Right ventricle myocardium superior (tissue), 1 donor: ENCODE measurements around the gene WDFY4. TPM values are rescaled to one million over a fixed set of nuclear protein-coding genes. Genes with fewer than 3 reads are reported as not detected.

Source experiments
- ATAC-seq: fragments of 200-7000 bp; cut with Tn5 transposase; one replicate; pipeline ENCODE4 v1.9.1; 2020; ENCODE audit warnings: mild to moderate bottlenecking; ENCODE audit not compliant: poor library complexity
- DNase-seq: peaks from one replicate; pipeline ENCODE4 v3.0.0-alpha.2; 2020
- intact Hi-C: fragments of 100-400 bp; cut with DNase I; formaldehyde crosslinking; loops from one replicate; pipeline ENCODE4 v1.11.2; 2022
- total RNA-seq: library from RNA; stranded (reverse); fragmentation: NEBNext Ultra II Directional; extraction: Animal tissue kit (Norgen Biotek cat#: 25700); gene quantifications from one replicate; pipeline ENCODE4 v1.2.1, GENCODE V29; 2021
- donor health status: DM: no; HTN: yes; CAD: no; lungs with severe emphysema.

WDFY4 gene
- total RNA-seq, 1 donor from 2014 or later, result 1.1 TPM

GRCh38 chr10:48817141-48817540 lies 132.5 kb downstream of the WDFY4 start:
- ATAC-seq (no peak), DNase-seq (no peak)
- intact Hi-C loops, result no loop called here

DNA sequence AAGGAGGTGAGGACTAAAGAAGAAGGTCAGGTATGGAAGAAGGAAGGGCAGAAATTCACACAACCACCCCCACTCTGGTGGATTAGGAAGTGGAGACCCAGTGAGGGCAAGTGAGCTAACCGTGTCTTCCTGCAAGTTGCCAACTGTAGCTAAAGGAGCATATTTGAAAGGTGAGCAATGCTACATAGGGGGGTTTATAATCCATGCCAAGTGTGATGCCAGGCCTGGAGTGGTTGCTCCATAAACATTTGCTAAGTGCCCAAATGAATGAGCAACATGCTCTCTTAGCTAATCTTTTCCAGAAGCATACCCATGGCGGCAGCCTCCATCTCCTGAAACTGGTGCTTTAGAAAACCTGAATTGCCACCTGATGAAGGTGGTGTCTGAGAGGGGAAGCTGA lies 133.4 kb downstream of the WDFY4 start:
- intact Hi-C loops, result no loop called here
- ATAC-seq, result no peak
- no peak for DNase-seq

GRCh38 chr10:48818861-48819520 lies 134.3 kb downstream of the WDFY4 start:
- intact Hi-C loops, result no loop called here
- no peak for DNase-seq

DNA sequence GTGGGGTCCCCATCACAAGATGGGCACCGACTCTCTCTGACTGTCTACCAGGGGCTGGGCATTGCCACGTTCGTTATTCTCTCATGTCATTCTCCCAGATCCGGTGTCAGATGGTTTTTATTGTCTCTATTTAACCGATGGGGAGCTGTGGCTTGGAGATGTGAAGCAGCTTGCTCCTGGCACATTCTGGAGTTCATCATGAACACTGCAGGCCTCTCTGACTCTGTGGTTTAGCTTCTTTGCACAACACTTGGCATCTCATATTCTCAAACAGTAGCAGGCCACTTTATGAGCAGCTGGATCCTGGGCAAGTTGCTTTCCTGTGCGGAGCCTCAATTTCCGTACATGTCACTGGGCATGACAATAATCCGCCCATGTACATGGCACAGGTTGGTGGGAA lies 135.1 kb downstream of the WDFY4 start:
- intact Hi-C loops, result no loop called here
- no peak for DNase-seq
- ATAC-seq, result no peak

More at GRCh38 chr10:48818861-48819520, 134.3 kb downstream of the WDFY4 start:
- ATAC-seq, result no peak

DNA sequence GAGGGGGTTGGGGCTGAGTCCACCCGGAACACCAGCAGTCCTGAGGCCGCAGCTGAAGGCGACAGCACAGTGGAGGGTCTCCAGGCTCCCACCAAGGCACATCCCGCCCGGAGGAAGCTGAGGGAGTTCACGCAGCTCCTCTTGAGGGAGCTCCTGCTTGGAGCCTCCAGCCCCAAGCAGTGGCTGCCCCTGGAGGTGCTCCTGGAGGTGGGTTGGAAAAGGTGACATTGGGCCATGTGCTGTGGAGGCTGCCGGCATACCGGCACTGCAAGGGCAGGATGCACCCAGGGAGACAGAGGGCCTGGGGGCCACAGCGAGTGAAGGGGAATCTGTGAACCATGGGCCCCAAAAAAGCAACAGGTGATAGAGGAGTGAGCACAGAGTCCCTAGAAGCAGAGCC lies 135.6 kb downstream of the WDFY4 start:
- intact Hi-C loops, result no loop called here
- no peak for ATAC-seq
- DNase-seq, result no peak

DNA sequence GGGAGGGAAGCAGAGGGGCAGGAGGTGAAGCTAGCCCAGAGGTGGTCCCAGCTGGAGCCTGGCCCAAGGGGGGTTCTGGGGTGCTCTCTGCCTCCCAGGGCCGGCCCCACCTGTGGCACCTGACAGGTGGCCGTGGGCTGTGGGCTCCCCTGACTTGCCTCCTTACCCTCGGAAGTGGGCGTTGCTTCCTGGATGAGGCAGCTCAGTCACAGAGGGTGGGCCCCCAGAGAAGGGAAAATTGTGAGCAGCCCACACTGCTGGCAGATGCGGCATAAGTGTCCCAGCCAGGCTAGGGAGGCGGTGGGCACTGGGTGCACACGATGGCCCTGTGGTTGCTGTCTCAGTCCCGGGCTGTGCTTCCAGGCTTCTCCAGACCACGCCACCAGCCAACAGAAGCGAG lies 136.0 kb downstream of the WDFY4 start:
- ATAC-seq, result no peak
- DNase-seq, result no peak
- intact Hi-C loops, result no loop called here

- ATAC-seq (no peak), DNase-seq (no peak)
- intact Hi-C loops, result no loop called here
These were observed 136.4 kb downstream of the WDFY4 start for GRCh38 chr10:48821111-48821510.

DNA sequence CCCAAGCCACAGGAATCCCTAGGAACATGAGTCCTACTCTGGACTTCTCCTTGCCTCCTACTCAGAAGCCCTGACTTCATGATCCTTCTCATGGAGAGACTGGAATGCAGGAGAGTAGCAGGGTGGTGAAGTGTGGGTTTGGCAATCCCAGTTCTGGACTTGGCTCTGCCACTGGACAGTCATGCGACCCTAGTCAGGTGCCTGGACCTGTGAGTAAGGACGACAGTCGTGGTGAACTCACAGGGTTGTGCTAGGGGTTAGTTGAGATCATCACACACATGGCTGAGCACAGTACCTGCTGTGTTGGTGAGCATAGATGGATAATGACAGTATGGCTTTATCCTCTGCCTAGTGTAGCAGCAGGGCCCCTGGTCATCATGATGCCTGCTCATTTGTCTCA lies 137.0 kb downstream of the WDFY4 start:
- ATAC-seq, result no peak
- no peak for DNase-seq
- intact Hi-C loops, result no loop called here

DNA sequence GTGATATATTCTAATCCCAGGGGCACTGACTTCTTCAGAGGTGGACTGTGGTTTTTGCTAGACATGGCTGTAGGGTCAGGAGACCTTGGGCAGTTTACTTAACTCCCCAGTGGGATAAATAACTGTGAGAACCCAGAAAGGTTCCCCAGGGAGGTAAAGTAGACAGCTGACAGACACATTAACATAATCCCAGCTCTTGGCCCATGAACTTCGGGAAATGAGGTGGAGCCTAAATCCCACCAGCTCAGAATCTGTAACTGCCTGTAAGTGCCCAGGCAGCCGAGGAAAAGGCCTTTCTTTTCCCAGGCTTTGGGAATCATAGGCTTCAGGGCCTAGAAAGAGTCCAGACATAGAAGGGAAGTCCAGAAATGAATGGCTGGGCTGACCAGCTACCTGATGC lies 149.0 kb downstream of the WDFY4 start:
- intact Hi-C loops, result no loop called here
- ATAC-seq, result peak; percentile 35
- DNase-seq, result no peak

DNA sequence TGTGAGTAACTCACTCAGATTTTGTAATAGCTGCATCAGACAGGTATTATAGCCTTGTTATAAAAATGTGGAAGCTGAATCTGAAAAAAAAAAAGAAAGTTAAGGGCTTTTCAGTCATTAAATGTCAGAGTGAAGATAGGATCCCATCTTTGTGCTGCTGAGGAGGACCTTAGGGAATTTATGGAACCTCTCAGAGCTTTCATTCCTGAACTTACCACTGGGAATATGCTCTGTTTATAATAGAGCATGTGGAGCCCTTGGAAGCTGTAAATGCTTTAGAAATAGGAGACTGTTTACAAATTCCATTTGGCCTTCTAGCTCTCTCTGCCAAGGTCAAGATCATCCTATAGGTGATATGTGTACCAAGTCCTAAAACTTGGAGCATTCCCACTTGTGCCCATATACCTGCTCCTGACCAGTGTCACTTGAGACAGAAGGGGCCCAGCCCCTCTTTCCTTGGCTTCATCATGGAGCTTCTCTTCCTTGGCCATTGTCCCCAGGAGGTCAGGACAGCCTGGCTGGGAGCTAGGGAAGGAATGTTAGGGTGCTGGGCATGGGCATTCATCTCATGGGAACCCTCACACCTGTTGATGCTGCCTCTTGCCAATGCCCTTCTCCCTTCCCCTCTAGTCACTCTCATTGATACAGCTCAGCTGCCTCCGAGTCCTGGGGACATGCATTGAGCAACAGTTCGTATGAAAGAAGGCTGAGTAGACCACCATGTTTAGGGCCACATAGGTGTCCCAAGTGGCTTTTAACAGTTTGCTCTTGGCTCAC lies 149.7 kb downstream of the WDFY4 start:
- intact Hi-C loops, result no loop called here
- ATAC-seq (peak; percentile 40), DNase-seq (no peak)

- intact Hi-C loops, result no loop called here
- ATAC-seq (no peak), DNase-seq (no peak)
These were observed 151.1 kb downstream of the WDFY4 start for GRCh38 chr10:48835781-48836180.

- ATAC-seq, result peak; percentile 41
- DNase-seq, result no peak
- intact Hi-C loops, result no loop called here
These were observed 151.9 kb downstream of the WDFY4 start for GRCh38 chr10:48836605-48837004.

GRCh38 chr10:48838834-48839233 lies 154.2 kb downstream of the WDFY4 start:
- no peak for ATAC-seq

DNA sequence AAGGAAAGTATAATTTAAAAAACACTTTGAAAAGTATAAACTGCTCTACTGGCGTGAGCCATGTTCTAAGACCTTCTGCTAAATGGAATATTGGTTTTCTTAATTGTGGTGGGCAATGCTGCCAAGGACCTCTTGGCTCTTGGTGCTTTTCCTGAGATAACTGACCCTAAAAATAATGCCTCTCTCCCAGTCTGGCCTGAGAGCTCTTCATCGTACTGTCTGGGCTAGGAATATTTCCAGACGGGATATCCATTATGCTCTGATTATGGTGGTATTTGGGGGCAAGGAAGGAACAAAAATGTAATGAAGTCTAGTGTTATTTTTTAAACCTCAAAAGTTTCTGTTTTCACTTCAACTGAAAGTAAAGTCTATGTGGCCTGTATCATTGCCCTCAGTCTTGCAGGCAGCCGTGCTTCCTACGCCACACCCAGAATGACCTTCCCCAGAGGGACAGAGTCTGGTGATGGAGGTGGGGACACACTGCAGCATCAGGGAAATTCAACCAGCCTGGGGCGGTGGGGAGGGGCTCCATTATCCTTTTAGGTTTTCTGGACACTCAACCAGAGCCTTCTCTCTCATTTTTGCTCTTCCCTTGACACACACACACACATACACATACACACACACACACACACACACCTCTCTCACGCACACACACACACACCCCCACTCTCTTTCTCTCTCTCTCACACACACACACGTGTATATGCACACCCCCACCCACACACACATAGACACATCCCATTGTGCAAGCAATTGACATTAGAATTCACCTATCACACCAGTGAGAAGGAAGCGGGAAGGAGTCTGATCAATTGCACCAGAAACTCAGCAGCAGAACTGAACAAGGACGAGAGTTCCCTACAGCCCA lies 155.4 kb downstream of the WDFY4 start:
- intact Hi-C loops, result no loop called here
- DNase-seq (no peak), ATAC-seq (no peak)

More at GRCh38 chr10:48838834-48839233, 154.2 kb downstream of the WDFY4 start:
- no peak for DNase-seq
- intact Hi-C loops, result no loop called here

- ATAC-seq, result no peak
These were observed 157.6 kb downstream of the WDFY4 start for GRCh38 chr10:48842231-48842630.

GRCh38 chr10:48843198-48843597 lies 158.5 kb downstream of the WDFY4 start:
- DNase-seq, result no peak
- ATAC-seq, result no peak
- intact Hi-C loops, result no loop called here

More at GRCh38 chr10:48842231-48842630, 157.6 kb downstream of the WDFY4 start:
- intact Hi-C loops, result no loop called here
- DNase-seq, result no peak

- intact Hi-C loops, result no loop called here
- ATAC-seq (no peak), DNase-seq (no peak)
These were observed 159.9 kb downstream of the WDFY4 start for GRCh38 chr10:48844616-48845015.

- intact Hi-C loops, result no loop called here
- no peak for DNase-seq
- ATAC-seq, result no peak
These were observed 160.8 kb downstream of the WDFY4 start for GRCh38 chr10:48845512-48845911.

DNA sequence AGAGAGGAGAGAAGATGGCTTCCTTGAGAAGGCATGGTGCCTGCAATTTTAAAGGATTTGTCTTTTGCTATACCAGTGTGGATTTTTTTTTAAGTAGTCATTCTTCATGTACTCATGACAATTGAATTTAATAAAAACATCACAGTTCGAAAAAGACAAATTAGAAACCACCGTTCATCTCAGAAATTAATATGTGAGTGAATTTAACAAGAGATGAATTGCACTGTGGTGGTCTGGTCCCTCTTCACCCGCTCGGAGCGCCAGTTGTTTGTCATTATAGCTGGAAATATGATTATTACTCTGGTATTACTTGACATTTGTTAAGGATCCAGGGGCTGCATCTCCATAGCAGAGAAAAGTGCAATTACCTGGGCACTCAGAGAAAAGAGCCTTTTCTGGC lies 163.0 kb downstream of the WDFY4 start:
- intact Hi-C loops, result no loop called here
- DNase-seq (no peak), ATAC-seq (no peak)
